GM12874 (cell line): ENCODE data around the gene IARS2.

Experiments used
- TF ChIP-seq, protein P1 (sequence below): IDR thresholded peaks from 2 replicates; pipeline ENCODE4 v1.5.1; 2011; ENCODE audit warnings: low read depth, mild to moderate bottlenecking, control low read depth, low read length, moderate library complexity; ENCODE audit not compliant: insufficient read depth

Gene IARS2

DNA sequence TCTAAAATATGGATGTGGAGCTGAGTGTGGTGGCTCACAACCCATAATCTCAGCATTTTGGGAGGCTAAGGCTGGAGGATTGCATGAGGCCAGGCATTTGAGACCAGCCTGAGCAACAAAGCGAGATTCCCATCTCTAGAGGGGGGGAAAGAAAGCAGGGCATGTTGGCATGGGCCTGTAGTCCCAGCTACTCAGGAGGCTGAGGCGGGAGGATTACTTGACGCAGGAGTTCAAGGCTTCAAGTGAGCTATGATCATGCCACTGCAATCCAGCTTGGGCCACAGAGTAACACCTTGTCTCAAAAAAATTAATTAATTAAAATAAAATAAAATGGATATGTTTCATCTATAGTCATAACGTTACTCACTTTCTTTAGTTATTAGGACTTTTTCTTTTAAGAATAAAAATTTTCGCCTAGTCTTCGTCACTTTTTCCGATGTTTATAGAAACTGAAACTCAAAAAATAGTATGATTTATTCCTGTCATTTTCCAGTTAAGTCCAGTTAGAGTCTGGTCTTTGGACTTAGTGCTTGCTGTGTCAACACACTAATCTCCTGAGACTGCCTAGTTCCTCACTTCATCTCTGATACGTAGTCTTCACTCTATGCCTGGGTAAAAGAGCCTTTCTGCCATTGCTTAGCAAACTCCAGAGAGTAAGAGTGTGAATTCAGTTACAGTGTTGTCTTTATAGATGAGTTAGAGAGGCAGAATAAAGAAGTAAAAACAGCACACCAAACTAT is 28.0 kb downstream of the IARS2 start:
- TF ChIP-seq, protein P1, sequence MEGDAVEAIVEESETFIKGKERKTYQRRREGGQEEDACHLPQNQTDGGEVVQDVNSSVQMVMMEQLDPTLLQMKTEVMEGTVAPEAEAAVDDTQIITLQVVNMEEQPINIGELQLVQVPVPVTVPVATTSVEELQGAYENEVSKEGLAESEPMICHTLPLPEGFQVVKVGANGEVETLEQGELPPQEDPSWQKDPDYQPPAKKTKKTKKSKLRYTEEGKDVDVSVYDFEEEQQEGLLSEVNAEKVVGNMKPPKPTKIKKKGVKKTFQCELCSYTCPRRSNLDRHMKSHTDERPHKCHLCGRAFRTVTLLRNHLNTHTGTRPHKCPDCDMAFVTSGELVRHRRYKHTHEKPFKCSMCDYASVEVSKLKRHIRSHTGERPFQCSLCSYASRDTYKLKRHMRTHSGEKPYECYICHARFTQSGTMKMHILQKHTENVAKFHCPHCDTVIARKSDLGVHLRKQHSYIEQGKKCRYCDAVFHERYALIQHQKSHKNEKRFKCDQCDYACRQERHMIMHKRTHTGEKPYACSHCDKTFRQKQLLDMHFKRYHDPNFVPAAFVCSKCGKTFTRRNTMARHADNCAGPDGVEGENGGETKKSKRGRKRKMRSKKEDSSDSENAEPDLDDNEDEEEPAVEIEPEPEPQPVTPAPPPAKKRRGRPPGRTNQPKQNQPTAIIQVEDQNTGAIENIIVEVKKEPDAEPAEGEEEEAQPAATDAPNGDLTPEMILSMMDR, result no peak

DNA sequence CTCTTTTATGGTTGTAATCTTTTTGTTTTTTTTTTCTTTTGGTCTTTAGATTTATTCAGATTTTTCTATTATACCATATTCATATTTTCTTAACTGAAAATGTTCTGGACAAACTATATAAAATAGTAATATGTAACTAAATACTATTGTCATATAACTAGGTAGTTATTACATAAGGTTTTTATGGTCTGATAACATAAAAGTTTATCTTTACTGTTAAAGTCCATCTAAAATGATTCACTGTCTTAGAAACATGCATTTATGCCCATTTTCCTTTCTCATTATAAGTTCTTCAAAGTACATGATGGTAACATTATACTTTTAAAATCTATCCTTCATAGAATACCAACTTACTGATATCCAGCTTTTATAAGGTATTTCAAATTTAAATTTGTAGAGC is 29.1 kb downstream of the IARS2 start:
- TF ChIP-seq, protein P1, result no peak

- TF ChIP-seq, protein P1, result 0 out of 2 replicates have a peak, but pooled peaks have one; percentile 24
Observed at GRCh38 chr1:220123889-220124288, 30.0 kb downstream of the IARS2 start.

DNA sequence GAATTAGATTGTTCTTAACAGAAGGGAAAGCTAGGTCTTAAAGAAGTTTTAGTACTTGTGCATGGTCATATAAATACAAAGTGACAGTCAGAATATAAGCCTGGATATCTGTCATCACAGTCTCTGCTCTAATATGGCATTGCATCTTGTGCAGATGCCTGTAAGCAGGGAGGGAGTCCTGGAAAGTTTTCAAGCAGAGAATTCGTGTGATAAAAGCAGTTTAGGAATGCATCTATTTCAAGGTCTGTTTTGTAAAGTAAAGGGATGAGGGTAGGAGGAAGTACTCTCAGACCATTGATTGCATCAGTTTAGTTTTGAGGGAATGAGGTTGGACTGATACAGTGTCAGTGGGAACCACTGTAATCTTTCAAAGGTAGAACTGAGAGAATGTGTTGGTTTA is 30.6 kb downstream of the IARS2 start:
- TF ChIP-seq, protein P1, result no peak

DNA sequence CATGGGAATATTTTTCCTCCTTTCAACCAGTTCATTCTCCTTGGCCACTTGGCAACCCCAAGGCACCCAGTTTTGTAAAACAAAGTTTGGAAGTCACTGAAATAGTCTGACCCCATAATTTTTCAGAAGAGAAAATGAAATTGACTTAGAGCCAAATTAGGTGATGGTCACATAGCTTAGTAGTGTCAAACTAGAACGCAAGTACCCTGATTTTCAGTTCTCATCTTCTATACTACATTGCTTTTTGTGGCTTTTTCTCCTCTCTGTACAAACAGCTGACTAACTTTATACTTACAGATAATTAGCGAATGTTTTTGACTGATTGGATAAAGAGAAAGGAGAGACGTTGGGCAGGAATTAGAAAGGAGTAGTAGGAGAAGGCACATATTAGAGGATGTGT is 33.1 kb downstream of the IARS2 start:
- TF ChIP-seq, protein P1, result no peak

- TF ChIP-seq, protein P1, result no peak
Observed at GRCh38 chr1:220129479-220130210, 35.7 kb downstream of the IARS2 start.

GRCh38 chr1:220135755-220136154 is 41.8 kb downstream of the IARS2 start:
- TF ChIP-seq, protein P1, result no peak
